Measurements from ENCODE around the gene ZNF710.

ZNF710 gene

GRCh38 chr15:90020021-90020735 is 19.1 kb downstream of the ZNF710 start:
- no peak for DNase-seq

- DNase-seq = no peak
Observed at GRCh38 chr15:90020936-90021507, 19.9 kb downstream of the ZNF710 start.

GRCh38 chr15:90022345-90022744 is 21.2 kb downstream of the ZNF710 start:
- no peak for DNase-seq

DNA sequence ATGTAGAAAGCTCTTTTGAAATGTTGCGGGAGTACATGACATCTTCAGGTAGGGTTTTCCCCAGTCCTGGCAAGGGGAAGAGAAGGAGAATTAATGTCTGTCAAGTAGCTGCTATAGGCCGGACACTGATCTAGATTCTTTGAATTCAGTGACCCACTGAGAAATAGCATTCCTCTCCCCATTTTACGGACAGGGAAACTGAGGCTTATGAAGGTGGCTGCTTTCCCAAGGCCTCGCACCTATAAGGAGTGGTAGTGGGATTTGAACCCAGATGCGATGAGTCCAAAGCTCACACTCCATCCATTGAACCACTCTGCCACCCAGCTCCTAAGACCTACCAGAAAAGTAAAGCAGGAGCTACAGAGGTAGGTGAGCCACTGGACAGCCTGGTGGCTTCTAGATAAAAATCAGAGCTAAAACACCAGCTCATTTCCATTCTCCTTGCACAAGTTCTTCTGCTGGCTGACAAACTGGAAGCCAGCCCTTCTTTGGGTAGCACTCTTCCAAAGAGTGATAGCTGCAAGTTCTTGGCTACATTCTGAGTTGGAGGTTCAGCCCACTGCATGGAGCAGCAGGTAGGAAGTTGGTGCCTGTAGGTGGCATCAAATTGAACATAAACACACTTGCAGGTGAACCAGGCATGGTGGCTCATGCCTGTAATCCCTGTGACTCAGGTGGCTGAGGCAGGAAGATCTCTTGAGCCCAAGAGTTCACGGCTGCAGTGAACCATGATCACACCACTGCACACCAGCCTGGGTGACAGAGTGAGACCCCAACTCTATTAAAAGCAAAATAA is 22.0 kb downstream of the ZNF710 start:
- no peak for DNase-seq

GRCh38 chr15:90024406-90024805 is 23.3 kb downstream of the ZNF710 start:
- DNase-seq = no peak

DNA sequence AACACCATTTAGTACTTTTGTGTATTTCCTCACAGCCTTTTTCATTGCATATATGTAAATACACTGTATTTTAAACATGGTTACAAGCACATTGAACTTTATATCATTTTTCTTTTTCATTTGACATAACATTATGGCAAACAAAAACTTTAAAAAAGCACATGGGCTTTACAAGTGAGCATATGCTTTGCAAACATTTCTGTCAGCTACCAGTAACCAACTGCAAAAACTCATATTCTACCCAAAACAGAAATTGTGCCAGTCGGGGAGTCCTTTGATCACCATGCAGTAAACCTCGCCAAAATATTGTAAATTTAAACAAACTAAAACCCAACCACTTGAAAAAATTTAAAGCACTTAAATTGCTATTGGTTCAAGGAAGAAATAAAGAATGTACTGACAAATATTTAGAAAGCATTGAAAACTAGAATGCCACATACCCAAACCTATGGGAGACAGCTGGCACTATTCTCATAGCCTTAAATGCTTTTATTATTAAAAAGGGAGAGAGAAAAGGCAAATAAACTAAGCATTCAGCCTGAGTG is 24.4 kb downstream of the ZNF710 start:
- DNase-seq = no peak

GRCh38 chr15:90028376-90028944 is 27.3 kb downstream of the ZNF710 start:
- DNase-seq = no peak

DNA sequence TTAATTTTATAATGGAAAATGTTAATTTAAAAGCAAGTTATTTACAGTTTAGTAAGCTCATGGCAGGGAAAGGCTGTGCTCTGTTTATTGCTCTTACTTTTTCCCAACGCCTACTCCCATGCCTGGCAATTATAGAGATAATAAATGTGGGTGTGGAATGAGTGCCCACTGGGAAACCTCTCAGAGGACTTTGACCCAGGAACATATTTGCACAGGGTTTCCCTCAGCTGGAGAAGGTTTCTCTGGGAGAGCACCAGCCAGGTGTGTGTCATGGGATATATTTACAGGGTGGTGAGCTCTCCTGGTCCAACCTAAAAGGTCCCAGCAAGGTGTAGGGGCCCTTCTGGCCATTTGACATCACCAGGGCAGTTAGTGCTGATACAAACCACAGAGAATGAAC is 27.9 kb downstream of the ZNF710 start:
- DNase-seq = no peak

DNA sequence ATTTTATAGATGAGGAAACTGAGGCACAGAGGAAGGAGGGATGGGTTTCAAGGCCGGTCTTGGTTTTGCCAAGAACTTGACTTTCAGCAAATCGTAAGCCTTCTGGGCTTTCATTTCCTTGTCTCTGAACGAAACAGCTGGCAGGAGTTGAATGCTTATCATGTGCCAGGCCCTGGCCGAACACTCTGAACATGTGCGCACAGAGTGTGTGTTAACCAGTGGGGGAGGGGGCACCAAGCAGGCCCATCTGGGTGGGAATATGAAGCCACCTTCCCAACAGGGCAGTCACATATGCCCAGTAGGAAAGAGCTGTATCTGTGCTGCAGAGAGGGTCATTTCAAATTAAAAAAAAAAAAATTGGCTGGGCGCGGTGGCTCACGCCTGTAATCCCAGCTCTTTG is 29.3 kb downstream of the ZNF710 start:
- no peak for DNase-seq

DNA sequence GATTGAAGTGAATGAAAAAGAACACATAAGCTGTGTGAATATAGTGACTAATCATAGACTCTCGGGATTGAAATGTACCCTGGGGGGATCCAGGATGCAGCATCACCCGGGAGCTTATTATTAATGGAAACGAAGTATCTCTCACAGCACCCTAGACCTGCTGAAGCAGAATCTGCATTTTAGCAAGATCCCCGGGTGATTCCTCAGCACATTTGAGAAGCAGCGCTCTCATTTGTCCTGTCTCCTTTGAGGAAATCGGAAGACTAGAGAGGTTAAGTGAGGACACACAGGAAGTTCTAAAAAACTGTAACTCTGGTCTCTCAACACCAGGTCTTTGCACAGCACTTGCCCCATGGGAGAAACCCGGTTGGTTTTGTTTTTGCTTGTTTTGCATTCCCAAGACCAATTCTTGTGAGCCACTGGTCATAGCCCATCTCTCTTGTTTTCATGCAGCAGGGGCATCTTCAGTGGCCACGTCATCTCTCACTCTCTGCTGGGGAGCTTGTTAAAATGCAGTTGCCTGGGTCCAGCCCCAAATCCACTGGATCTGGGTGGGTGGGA is 30.2 kb downstream of the ZNF710 start:
- no peak for DNase-seq

DNA sequence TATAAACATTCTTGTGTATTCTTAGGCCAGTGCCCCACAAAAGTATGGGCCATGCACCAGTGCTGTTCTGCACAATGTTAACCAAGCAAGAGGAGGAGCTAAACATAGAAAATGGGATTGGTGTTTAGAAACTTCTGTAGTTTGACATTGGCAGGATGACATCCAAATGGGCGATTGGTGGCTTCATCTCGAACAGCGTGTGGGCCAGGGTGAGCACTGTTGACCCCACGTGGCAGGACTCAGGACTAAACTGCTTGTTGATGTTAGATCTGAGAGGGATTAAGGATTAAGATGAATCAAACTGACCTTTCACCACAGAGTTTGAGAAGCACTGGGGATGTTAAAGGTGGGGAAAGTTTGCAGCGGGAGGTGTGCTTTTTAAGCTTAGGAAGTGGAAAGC is 31.9 kb downstream of the ZNF710 start:
- DNase-seq = no peak

GRCh38 chr15:90033448-90033847 is 32.3 kb downstream of the ZNF710 start:
- DNase-seq = no peak

DNA sequence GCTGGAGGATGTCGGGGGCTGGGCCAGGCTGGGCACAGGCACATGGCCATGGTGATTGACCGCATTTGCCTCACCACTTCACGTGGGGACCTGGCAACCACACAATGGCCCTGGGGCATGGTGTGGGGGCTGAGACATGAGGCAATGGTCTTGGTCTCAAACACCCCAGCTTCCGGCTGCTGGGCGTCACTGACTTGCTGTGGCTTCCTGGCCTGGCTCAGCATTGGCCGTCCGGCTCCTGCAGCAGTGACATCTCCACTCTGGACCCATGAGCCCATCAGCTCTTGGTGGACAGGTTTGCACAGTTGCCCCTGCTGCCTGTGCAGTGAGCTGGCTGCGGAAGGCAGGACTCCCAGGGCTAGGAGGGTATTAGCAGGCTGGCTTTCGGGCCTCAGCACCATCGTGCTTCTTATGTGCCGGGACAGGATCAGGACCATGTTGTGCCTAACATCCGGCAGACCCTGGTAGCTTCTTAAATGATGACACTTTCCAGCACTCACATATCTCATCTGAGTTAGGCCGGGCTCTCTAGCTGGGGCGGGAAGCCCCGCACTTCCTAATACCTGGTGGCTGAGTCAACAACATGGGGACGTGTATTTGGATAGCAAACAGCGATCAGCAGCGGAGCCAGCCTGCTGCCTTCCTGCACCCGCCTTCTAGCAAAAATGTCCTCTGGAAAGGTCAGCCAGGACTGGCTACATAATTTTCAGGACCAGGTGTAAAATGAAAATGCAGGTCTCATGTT is 34.1 kb downstream of the ZNF710 start:
- no peak for DNase-seq

DNA sequence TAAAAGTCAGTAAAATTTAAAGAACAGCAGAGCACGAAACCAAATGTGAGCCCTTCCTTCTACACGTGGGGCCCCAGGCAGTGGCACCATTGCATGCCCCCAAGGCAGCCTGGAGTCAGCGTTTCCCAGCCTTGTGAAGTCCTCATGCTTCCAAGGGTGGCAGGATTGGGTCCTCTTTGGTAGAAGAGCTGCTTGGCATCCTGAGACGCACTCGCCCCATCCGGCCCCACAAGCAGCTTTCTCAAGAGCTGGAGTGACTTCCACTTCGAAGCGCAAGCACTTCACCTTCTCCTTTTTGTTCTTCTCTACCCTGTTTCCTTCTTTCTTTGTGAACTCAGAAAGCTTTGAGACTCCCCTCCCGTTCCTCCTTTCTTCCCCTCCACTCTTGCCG is 34.7 kb downstream of the ZNF710 start:
- DNase-seq = no peak

DNA sequence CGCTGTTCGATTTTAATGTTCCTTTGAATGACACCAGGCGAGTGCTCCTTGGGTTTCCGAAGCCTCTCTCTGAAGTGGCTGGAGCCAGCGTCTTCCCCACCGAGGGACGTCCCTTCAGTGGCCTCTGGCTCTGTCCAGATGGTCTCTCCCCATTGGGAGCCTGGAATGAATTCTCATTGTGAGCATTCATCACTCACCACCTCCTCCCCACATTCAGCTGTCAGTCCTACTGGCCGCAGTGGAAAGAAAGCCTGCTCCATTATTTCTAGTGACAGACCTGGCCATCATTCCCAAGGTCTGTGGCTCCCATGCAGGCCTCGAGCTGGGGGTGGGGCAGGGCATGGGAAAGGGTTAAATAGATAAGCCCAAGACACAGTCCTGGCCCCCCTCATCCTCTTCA is 35.2 kb downstream of the ZNF710 start:
- no peak for DNase-seq

DNA sequence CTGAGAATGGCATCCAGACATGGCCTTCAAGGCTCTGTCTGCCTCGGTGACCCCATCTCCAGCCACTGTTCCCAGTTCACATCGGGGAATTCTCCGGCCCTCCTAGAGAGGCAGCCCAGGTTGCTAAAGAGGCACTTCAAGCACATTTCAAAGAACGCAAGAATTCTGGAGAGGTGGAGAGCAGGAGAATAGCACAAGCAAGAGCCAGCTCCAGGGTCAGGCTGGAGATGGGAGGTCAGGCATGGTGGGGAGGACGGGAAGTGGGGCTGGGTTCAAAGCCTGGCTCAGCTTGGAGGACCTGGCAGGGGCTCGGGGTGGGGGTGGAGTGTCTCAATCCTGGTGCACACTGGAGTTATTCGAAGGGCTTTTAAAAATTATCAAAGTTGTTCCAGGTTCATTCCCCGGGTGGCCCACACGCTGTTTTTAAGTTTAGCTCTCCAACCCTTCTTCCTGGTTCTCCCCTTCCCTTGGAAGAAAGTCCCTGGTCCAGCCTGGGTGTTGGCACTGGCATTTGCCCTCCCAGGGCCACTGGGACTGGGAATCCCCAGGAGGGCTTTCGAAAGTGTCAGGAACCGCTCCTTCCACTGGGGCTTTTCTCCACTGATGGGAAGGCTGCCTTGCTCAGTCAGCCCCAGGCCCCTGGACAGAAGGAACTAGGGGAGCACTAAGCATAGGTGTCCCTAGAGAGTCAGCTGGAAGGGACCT is 35.8 kb downstream of the ZNF710 start:
- DNase-seq = no peak

DNA sequence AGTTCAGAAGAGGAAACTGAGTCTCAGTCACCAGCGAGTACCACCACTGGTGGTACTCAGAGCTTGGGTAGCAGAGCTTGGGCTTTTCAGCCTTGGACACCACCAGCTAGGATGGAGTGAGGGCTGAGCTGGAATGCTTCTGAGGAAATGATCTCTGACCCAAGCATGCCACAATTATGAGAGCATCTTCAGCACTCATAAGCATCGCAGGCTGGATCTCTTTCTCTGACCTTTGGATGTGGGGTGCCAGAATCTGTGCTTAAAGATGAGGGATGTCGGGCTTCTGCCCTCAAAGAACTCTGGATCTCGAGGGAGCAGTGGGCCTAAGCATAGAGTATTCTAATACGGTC is 36.4 kb downstream of the ZNF710 start:
- DNase-seq = no peak

- no peak for DNase-seq
Observed at GRCh38 chr15:90037961-90038631, 37.0 kb downstream of the ZNF710 start.

- DNase-seq = no peak
Observed at GRCh38 chr15:90038632-90039095, 37.5 kb downstream of the ZNF710 start.

GRCh38 chr15:90039996-90040395 is 38.9 kb downstream of the ZNF710 start:
- no peak for DNase-seq

GRCh38 chr15:90040618-90041017 is 39.5 kb downstream of the ZNF710 start:
- DNase-seq = no peak
